Measurements from ENCODE around the gene CDHR5.

CDHR5 gene

GRCh38 chr11:624705-625635, at the start of gene CDHR5:
CDHR5 (minus strand) TSS chr11:624955; CDS start chr11:624902, 53 bp downstream.
- H3K27ac ChIP-seq: peak within 1 kb of the TSS; percentile 32
- TF ChIP-seq CTCF (conservative IDR thresholded peaks at IDR 0.05; ENCODE audit: low read depth): no peak
- DNase-seq (ENCODE audit: low spot score): no peak
- POLR2A ChIA-PET (ENCODE audit: low non-redundant PET): interaction anchor here (0.5 kb wide), 1 partner anchor 9 kb away, joined by 3 read pairs; no protein-coding TSS in a partner anchor
- CTCF ChIA-PET: no interaction called here

GRCh38 chr11:674406-674805, 49.7 kb upstream of the CDHR5 start:
- DNase-seq (ENCODE audit: low spot score): no peak
- CTCF ChIA-PET: interaction anchor here (0.6 to 0.8 kb wide), 2 partner anchors 18 to 93 kb away, joined by 3 to 4 read pairs; no protein-coding TSS in a partner anchor
- POLR2A ChIA-PET (ENCODE audit: low non-redundant PET): no interaction called here

GRCh38 chr11:673866-674265, 49.1 kb upstream of the CDHR5 start:
- no peak overlapping the region for H3K27ac ChIP-seq
- POLR2A ChIA-PET (ENCODE audit: low non-redundant PET): interaction anchor here (0.9 kb wide), 1 partner anchor 98 kb away, joined by 3 read pairs; no protein-coding TSS in a partner anchor
- CTCF ChIA-PET: interaction anchor here (0.8 kb wide), 1 partner anchor 19 kb away, joined by 3 read pairs; no protein-coding TSS in a partner anchor

More at GRCh38 chr11:674406-674805, 49.7 kb upstream of the CDHR5 start:
- no peak overlapping the region for H3K27ac ChIP-seq
- TF ChIP-seq CTCF (conservative IDR thresholded peaks at IDR 0.05; ENCODE audit: low read depth): no peak

GRCh38 chr11:665704-666281, 41.0 kb upstream of the CDHR5 start:
- TF ChIP-seq CTCF (conservative IDR thresholded peaks at IDR 0.05; ENCODE audit: low read depth): no peak
- ChIA-PET CTCF (interaction anchor here (1.0 kb wide), 1 partner anchor 97 kb away, joined by 3 read pairs; no protein-coding TSS in a partner anchor), POLR2A (ENCODE audit: low non-redundant PET) (no interaction called here)
- no peak for DNase-seq (ENCODE audit: low spot score)
- peak overlapping the region; percentile 47 for H3K27ac ChIP-seq

More at GRCh38 chr11:673866-674265, 49.1 kb upstream of the CDHR5 start:
- DNase-seq (ENCODE audit: low spot score): no peak
- no peak for TF ChIP-seq CTCF (conservative IDR thresholded peaks at IDR 0.05; ENCODE audit: low read depth)

GRCh38 chr11:665062-665703, 40.4 kb upstream of the CDHR5 start:
- POLR2A ChIA-PET (ENCODE audit: low non-redundant PET): no interaction called here
- H3K27ac ChIP-seq: peak overlapping the region; percentile 47
- DNase-seq (ENCODE audit: low spot score): no peak

More at GRCh38 chr11:665062-665703, 40.4 kb upstream of the CDHR5 start:
- TF ChIP-seq CTCF (conservative IDR thresholded peaks at IDR 0.05; ENCODE audit: low read depth): no peak
- CTCF ChIA-PET: interaction anchor here (1.0 kb wide), 1 partner anchor 98 kb away, joined by 3 read pairs; no protein-coding TSS in a partner anchor

All from RWPE1 (cell line).